ENCODE measurements around the gene IDI1.

The IDI1 gene

GRCh38 chr10:1057106-1057657 lies 8.3 kb upstream of the IDI1 start:
- no peaks in the 10 kb centered on the region for H3K9me3 ChIP-seq (replicated peaks; ENCODE audit: insufficient read depth, low read length)
- H3K27ac ChIP-seq (ENCODE audit: low read length): peak overlapping the region; percentile 79; the same call in 1 of the 2 replicates
- no peaks in the 10 kb centered on the region for H3K9me2 ChIP-seq (replicated peaks; ENCODE audit: insufficient read depth, low read length)
- no peaks in the 10 kb centered on the region for H3K27me3 ChIP-seq (replicated peaks; ENCODE audit: insufficient read depth, low read length)
- peaks cover 23% of the 10 kb centered on the region for H3K4me1 ChIP-seq (ENCODE audit: low read length)
- peak overlapping the region; percentile 92 for H3K9ac ChIP-seq (ENCODE audit: low read length)
- H2AFZ ChIP-seq (ENCODE audit: low read length): peak overlapping the region; percentile 92
- H3F3A ChIP-seq (ENCODE audit: insufficient read depth, low read length): no peaks in the 10 kb centered on the region
- peak overlapping the region; percentile 96 for H3K4me3 ChIP-seq (ENCODE audit: low read length)
- peaks cover 97% of the 10 kb centered on the region for H3K79me2 ChIP-seq (ENCODE audit: low read length)
- H3K4me2 ChIP-seq (ENCODE audit: low read depth, low read length): peak overlapping the region; percentile 73
- H3K36me3 ChIP-seq (replicated peaks; ENCODE audit: insufficient read depth, low read length): no peaks in the 10 kb centered on the region
- TF ChIP-seq EZH2phosphoT487 (IDR thresholded peaks at IDR 0.05; ENCODE audit: low read length): no peak
- no peak for TF ChIP-seq CTCF (IDR thresholded peaks at IDR 0.05; ENCODE audit: low read length)
- TF ChIP-seq EZH2 (optimal IDR thresholded peaks at IDR 0.05; ENCODE audit: low read depth, low read length): no peak
- no peak for DNase-seq
- no peaks in the 10 kb centered on the region for H4K20me1 ChIP-seq (ENCODE audit: insufficient read depth, low read length)

GRCh38 chr10:1056326-1057105 lies 7.6 kb upstream of the IDI1 start, which contains the start of gene WDR37:
Gene WDR37 (plus strand): TSS chr10:1056385. CDS start chr10:1072156, 15,771 bp downstream.
- peak within 1 kb of the TSS; percentile 96 for H3K4me3 ChIP-seq (ENCODE audit: low read length)
- H3K9me2 ChIP-seq (replicated peaks; ENCODE audit: insufficient read depth, low read length): no peaks in the 10 kb centered on the region
- DNase-seq: peak; percentile 77
- peak within 1 kb of the TSS; percentile 73 for H3K4me2 ChIP-seq (ENCODE audit: low read depth, low read length)
- no peaks in the 10 kb centered on the region for H3K36me3 ChIP-seq (replicated peaks; ENCODE audit: insufficient read depth, low read length)
- H3F3A ChIP-seq (ENCODE audit: insufficient read depth, low read length): no peaks in the 10 kb centered on the region
- peaks cover 23% of the 10 kb centered on the region for H3K4me1 ChIP-seq (ENCODE audit: low read length)
- peak within 1 kb of the TSS; percentile 92 for H3K9ac ChIP-seq (ENCODE audit: low read length)
- no peaks in the 10 kb centered on the region for H3K9me3 ChIP-seq (replicated peaks; ENCODE audit: insufficient read depth, low read length)
- peaks cover 97% of the 10 kb centered on the region for H3K79me2 ChIP-seq (ENCODE audit: low read length)
- no peaks in the 10 kb centered on the region for H3K27me3 ChIP-seq (replicated peaks; ENCODE audit: insufficient read depth, low read length)
- H3K27ac ChIP-seq (ENCODE audit: low read length): peak within 1 kb of the TSS; percentile 79
- H4K20me1 ChIP-seq (ENCODE audit: insufficient read depth, low read length): no peaks in the 10 kb centered on the region
- peak within 1 kb of the TSS; percentile 92 for H2AFZ ChIP-seq (ENCODE audit: low read length)
- TF ChIP-seq EZH2 (optimal IDR thresholded peaks at IDR 0.05; ENCODE audit: low read depth, low read length) (no peak), EZH2phosphoT487 (IDR thresholded peaks at IDR 0.05; ENCODE audit: low read length) (no peak), CTCF (IDR thresholded peaks at IDR 0.05; ENCODE audit: low read length) (no peak)

GRCh38 chr10:1054684-1055083 lies 5.8 kb upstream of the IDI1 start:
- peaks cover 90% of the 10 kb centered on the region for H3K79me2 ChIP-seq (ENCODE audit: low read length)
- no peaks in the 10 kb centered on the region for H4K20me1 ChIP-seq (ENCODE audit: insufficient read depth, low read length)

More at GRCh38 chr10:1054684-1055083, 5.8 kb upstream of the IDI1 start:
- H3K4me3 ChIP-seq (ENCODE audit: low read length): no peak overlapping the region
- H3K4me1 ChIP-seq (ENCODE audit: low read length): peaks cover 32% of the 10 kb centered on the region
- peaks cover 16% of the 10 kb centered on the region for H3F3A ChIP-seq (ENCODE audit: insufficient read depth, low read length)
- H3K27ac ChIP-seq (ENCODE audit: low read length): no peak overlapping the region
- no peak overlapping the region for H3K9ac ChIP-seq (ENCODE audit: low read length)
- no peak for TF ChIP-seq EZH2phosphoT487 (IDR thresholded peaks at IDR 0.05; ENCODE audit: low read length)
- TF ChIP-seq CTCF (IDR thresholded peaks at IDR 0.05; ENCODE audit: low read length): no peak
- no peak for TF ChIP-seq EZH2 (optimal IDR thresholded peaks at IDR 0.05; ENCODE audit: low read depth, low read length)
- no peak overlapping the region for H2AFZ ChIP-seq (ENCODE audit: low read length)
- H3K27me3 ChIP-seq (replicated peaks; ENCODE audit: insufficient read depth, low read length): no peaks in the 10 kb centered on the region
- peak overlapping the region; percentile 65 for H3K4me2 ChIP-seq (ENCODE audit: low read depth, low read length)
- no peaks in the 10 kb centered on the region for H3K9me3 ChIP-seq (replicated peaks; ENCODE audit: insufficient read depth, low read length)
- no peaks in the 10 kb centered on the region for H3K9me2 ChIP-seq (replicated peaks; ENCODE audit: insufficient read depth, low read length)
- DNase-seq: no peak
- no peaks in the 10 kb centered on the region for H3K36me3 ChIP-seq (replicated peaks; ENCODE audit: insufficient read depth, low read length)

Measured in MM.1S (cell line).